Right lobe of liver (tissue), 4 donors: Measurements from ENCODE around the gene DENND4A.

ENCODE experiments used
- POLR2A ChIP-seq: fragments of 450-650 bp; IDR thresholded peaks from one replicate; pipeline ENCODE4 v1.6.1; 2017; ENCODE audit warnings: antibody characterized with exemption, mild to moderate bottlenecking
- TF ChIP-seq, protein P1 (sequence below), 4 donors: fragments of 200-600 bp in 3 of 4; fragments of 450-650 bp in 1 of 4; IDR thresholded peaks; one replicate each; pipeline versions ENCODE4 v1.5.1 to v1.8.0; 2016 to 2022; ENCODE audit warnings: antibody characterized with exemption in 4 of 4, mild to moderate bottlenecking in 2 of 4
- donor health status: DM: no; HTN: no; CAD: no.
- donor health status: DM: no; HTN: no; CAD: no.
- donor health status: DM: no; HTN: yes; CAD: no.

DNA sequence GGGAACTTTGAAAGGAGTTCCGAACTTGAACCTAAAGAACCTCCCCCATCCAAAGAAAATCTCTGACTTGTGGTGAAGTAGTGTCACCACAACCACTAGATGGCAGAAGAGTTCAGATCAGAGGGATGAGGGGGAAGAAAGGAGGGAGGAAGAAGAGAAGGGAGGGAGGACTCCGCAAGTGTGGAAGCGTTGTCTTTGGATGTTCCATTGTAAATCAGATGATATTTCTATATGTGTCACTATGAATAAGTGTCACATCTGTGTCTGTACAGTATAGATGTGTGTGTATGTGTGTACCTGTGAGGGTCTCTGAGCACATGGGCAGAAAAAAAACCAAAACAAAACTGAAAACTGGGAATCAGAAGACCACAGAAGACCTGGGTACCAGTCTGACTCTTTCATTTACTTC, 153.4 kb downstream of the DENND4A start:
- TF ChIP-seq, protein P1, sequence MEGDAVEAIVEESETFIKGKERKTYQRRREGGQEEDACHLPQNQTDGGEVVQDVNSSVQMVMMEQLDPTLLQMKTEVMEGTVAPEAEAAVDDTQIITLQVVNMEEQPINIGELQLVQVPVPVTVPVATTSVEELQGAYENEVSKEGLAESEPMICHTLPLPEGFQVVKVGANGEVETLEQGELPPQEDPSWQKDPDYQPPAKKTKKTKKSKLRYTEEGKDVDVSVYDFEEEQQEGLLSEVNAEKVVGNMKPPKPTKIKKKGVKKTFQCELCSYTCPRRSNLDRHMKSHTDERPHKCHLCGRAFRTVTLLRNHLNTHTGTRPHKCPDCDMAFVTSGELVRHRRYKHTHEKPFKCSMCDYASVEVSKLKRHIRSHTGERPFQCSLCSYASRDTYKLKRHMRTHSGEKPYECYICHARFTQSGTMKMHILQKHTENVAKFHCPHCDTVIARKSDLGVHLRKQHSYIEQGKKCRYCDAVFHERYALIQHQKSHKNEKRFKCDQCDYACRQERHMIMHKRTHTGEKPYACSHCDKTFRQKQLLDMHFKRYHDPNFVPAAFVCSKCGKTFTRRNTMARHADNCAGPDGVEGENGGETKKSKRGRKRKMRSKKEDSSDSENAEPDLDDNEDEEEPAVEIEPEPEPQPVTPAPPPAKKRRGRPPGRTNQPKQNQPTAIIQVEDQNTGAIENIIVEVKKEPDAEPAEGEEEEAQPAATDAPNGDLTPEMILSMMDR (IDR thresholded peaks at IDR 0.05) = peak; percentile 76 to 86 (median 79)
- TF ChIP-seq POLR2A = no peak
